ENCODE data around the gene SUCLA2.
"Not testable (repeated sequence)": the region's sequence is repeated elsewhere in the genome, so short reads cannot be mapped to it uniquely, and the experiment has no call there.

The SUCLA2 gene

DNA sequence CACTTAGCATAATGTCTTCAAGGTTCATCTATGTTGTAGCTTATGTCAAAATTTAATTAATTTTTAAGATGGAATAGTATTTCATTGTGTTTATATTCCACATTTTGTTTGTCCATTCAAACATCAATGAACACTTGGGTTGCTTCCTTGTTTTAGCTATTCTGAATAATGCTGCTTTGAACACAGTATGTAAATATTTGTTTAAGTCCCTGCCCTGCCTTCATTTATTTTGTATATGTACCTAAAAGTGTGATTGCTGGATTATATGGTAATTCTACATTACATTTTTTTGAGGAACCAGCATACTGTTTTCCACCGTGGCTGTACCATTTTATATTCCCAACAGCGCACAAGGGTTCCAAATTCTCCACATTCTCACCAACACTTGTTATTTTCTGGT is 17.6 kb upstream of the SUCLA2 start:
- Histone ChIP-seq H3K27ac (ENCODE audit: low read depth, low read length) (no peak overlapping the region), H3K9ac (ENCODE audit: low read length) (no peak overlapping the region), H3K4me1 (ENCODE audit: insufficient read depth, low read length) (no peaks in the 10 kb centered on the region), H3K36me3 (ENCODE audit: insufficient read depth, low read length) (no peaks in the 10 kb centered on the region), H3K27me3 (ENCODE audit: control insufficient read depth in 1 of 2, insufficient read depth in 2 of 2, low read length in 2 of 2) (no peaks in the 10 kb centered on the region), H3K9me3 (ENCODE audit: low read length) (no peaks in the 10 kb centered on the region), H3K4me3 (ENCODE audit: low read depth in 1 of 2, low read length in 2 of 2) (no peak overlapping the region)

DNA sequence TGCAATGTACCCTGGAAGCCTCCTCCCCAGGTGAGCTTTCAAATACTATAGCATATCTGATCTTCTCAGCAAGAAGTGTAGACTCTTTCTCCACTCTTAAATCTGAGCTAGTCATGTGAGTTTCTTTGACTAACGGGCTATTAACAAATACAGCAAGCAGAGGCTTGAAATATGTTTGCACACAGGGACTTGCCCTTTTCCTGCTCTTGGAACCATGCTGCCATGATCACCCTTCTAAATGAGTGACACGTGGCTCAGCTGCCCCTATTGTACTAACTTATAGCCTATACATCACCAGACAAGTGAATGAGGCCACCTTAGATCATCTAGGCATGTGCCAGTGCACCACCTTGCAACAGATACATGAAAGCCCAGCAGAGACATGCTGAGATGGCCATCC is 13.3 kb upstream of the SUCLA2 start:
- Histone ChIP-seq H3K4me3 (ENCODE audit: low read depth in 1 of 2, low read length in 2 of 2) (no peak overlapping the region), H3K9me3 (ENCODE audit: low read length) (no peaks in the 10 kb centered on the region)

DNA sequence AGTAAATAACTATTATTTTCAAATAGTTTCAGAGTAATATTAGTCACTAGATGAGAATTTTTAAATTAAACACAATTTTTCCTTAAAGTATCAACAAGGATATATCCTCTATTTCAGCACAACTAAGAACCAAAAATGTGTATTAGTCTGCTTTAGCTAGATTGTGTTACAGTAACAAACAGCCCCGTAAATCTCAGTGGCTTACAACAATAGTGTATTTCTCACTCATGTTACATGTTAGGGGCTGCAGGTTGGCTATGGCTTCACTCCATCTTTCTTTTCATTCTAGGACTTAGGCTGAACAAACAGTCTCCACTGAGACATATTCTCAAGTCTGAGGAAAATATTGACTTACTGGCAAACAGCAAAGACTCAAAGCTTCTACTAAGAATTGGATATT is 11.6 kb upstream of the SUCLA2 start:
- H3K9me3 ChIP-seq (ENCODE audit: low read length) = no peaks in the 10 kb centered on the region
- no peaks in the 10 kb centered on the region for H3K27me3 ChIP-seq (ENCODE audit: control insufficient read depth in 1 of 2, insufficient read depth in 2 of 2, low read length in 2 of 2)
- H3K4me1 ChIP-seq (ENCODE audit: insufficient read depth, low read length) = no peaks in the 10 kb centered on the region
- H3K27ac ChIP-seq (ENCODE audit: low read depth, low read length) = no peak overlapping the region
- no peak overlapping the region for H3K9ac ChIP-seq (ENCODE audit: low read length)
- no peak overlapping the region for H3K4me3 ChIP-seq (ENCODE audit: low read depth in 1 of 2, low read length in 2 of 2)
- H3K36me3 ChIP-seq (ENCODE audit: insufficient read depth, low read length) = no peaks in the 10 kb centered on the region

More for the DNA sequence above, 13.3 kb upstream of the SUCLA2 start:
- Histone ChIP-seq H3K4me1 (ENCODE audit: insufficient read depth, low read length) (no peaks in the 10 kb centered on the region), H3K9ac (ENCODE audit: low read length) (no peak overlapping the region), H3K27me3 (ENCODE audit: control insufficient read depth in 1 of 2, insufficient read depth in 2 of 2, low read length in 2 of 2) (no peaks in the 10 kb centered on the region), H3K36me3 (ENCODE audit: insufficient read depth, low read length) (no peaks in the 10 kb centered on the region), H3K27ac (ENCODE audit: low read depth, low read length) (no peak overlapping the region)

DNA sequence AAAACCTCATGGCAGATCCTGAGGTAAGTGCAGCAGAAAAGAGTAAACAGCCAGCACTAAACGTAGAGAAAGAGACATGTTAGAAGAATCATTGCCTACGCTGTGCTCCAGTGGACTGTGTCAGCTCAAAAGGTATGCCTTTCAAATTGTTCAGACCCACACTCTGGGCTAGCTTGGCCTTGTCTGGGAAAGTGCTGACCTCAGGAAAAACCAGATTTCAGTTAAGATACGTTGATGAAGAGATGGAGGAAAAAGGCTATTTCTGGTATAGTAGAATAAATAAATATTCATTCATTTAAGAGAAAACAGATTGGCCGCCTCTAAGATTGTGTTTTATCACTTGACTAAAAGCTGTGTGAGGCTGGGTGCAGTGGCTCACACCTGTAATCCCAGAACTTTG is 9.6 kb upstream of the SUCLA2 start:
- H3K9me3 ChIP-seq (ENCODE audit: low read length) = no peaks in the 10 kb centered on the region
- H3K4me1 ChIP-seq (ENCODE audit: insufficient read depth, low read length) = no peaks in the 10 kb centered on the region
- H3K36me3 ChIP-seq (ENCODE audit: insufficient read depth, low read length) = no peaks in the 10 kb centered on the region
- H3K9ac ChIP-seq (ENCODE audit: low read length) = no peak overlapping the region
- no peaks in the 10 kb centered on the region for H3K27me3 ChIP-seq (ENCODE audit: control insufficient read depth in 1 of 2, insufficient read depth in 2 of 2, low read length in 2 of 2)
- H3K4me3 ChIP-seq (ENCODE audit: low read depth in 1 of 2, low read length in 2 of 2) = no peak overlapping the region
- no peak overlapping the region for H3K27ac ChIP-seq (ENCODE audit: low read depth, low read length)

DNA sequence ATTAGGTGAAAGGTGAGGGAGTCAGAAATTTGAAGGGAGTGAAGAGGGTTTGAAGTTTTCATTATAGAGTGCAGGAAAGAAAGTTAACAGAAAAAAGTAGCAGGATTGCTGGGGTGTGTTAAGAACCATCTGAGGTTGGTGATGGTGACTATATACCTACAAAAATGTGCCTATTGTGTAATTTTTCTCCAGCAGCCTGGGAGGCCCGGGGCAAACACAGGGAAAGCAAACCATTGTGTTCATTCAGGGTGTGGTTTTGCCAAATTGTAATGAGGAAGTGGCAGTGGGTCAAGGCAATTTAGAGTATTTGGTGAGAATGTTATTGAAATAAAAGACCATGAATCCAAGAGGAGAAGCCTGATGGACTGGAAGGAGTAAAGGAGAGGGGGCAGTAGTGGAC is 8.2 kb upstream of the SUCLA2 start:
- Histone ChIP-seq H3K9ac (ENCODE audit: low read length) (no peak overlapping the region), H3K36me3 (ENCODE audit: insufficient read depth, low read length) (no peaks in the 10 kb centered on the region), H3K27me3 (ENCODE audit: control insufficient read depth in 1 of 2, insufficient read depth in 2 of 2, low read length in 2 of 2) (no peaks in the 10 kb centered on the region), H3K9me3 (ENCODE audit: low read length) (no peaks in the 10 kb centered on the region), H3K4me1 (ENCODE audit: insufficient read depth, low read length) (no peaks in the 10 kb centered on the region), H3K27ac (ENCODE audit: low read depth, low read length) (no peak overlapping the region), H3K4me3 (ENCODE audit: low read depth in 1 of 2, low read length in 2 of 2) (no peak overlapping the region)

DNA sequence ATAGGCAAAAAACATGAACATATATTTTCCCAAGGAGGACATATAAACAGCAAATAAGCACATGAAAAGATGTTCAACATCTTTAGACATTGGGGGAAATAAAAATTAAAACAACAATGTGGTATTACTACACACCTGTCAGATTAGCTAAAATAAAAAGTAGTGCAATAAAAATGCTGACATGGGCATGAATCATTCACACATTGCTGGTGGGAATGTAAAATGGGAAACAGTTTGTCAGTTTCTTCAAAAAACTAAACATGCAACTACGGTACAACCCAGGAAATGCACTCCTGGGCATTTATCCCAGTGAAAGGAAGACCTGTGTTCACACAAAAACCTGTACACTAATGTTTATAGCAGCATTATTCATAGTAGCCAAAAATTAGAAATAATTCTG is 5.3 kb upstream of the SUCLA2 start:
- H3K9ac ChIP-seq (ENCODE audit: low read length) = no peak overlapping the region
- H3K4me3 ChIP-seq (ENCODE audit: low read depth in 1 of 2, low read length in 2 of 2) = no peak overlapping the region
- no peaks in the 10 kb centered on the region for H3K27me3 ChIP-seq (ENCODE audit: control insufficient read depth in 1 of 2, insufficient read depth in 2 of 2, low read length in 2 of 2)
- no peaks in the 10 kb centered on the region for H3K36me3 ChIP-seq (ENCODE audit: insufficient read depth, low read length)
- peaks cover 7% of the 10 kb centered on the region for H3K4me1 ChIP-seq (ENCODE audit: insufficient read depth, low read length)
- H3K9me3 ChIP-seq (ENCODE audit: low read length) = no peaks in the 10 kb centered on the region
- H3K27ac ChIP-seq (ENCODE audit: low read depth, low read length) = no peak overlapping the region

DNA sequence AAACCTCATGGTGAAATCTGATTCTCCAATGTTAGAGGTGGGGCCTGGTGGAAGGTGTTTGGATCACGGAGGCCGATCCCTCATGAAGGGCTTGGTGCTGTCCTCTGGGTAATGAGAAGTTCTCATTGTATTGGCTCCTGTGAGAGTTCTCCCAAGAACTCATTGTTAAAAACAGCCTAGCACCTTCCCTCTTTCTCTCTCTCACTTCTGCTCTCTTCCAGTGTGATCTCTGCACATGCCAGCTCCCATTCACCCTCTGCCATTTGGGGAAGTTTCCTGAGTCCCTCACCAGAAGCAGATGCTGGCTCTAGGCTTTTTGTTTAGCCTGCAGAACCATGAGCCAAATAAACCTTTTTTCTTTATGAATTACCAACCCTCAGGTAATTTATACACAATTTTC is 3.1 kb upstream of the SUCLA2 start:
- H3K4me1 ChIP-seq (ENCODE audit: insufficient read depth, low read length) = peaks cover 8% of the 10 kb centered on the region
- no peaks in the 10 kb centered on the region for H3K27me3 ChIP-seq (ENCODE audit: control insufficient read depth in 1 of 2, insufficient read depth in 2 of 2, low read length in 2 of 2)
- no peaks in the 10 kb centered on the region for H3K9me3 ChIP-seq (ENCODE audit: low read length)
- H3K36me3 ChIP-seq (ENCODE audit: insufficient read depth, low read length) = no peaks in the 10 kb centered on the region
- no peak overlapping the region for H3K4me3 ChIP-seq (ENCODE audit: low read depth in 1 of 2, low read length in 2 of 2)
- no peak overlapping the region for H3K9ac ChIP-seq (ENCODE audit: low read length)
- H3K27ac ChIP-seq (ENCODE audit: low read depth, low read length) = no peak overlapping the region

DNA sequence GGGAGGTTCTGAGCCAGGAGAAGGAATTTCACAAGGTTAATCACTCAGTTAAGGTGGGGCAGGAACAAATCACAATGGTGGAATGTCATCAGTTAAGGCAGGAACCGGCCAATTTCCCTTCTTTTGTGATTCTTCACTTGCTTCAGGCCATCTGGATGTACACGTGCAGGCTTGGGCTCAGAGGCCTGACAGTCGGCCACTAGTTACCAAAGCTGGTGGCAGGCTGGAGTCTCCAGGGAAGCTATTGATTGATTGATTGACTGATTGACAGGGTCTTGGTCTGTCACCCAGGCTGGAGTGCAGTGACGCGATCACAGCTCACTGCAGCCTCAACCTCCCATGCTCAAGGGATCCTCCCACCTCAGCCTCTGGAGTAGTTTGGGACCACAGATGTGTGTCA is 926 bp upstream of the SUCLA2 start:
- not testable (repeated sequence) for H3K27me3 ChIP-seq (ENCODE audit: control insufficient read depth in 1 of 2, insufficient read depth in 2 of 2, low read length in 2 of 2); H3K27ac ChIP-seq (ENCODE audit: low read depth, low read length); H3K36me3 ChIP-seq (ENCODE audit: insufficient read depth, low read length); H3K9me3 ChIP-seq (ENCODE audit: low read length); H3K9ac ChIP-seq (ENCODE audit: low read length)
- Histone ChIP-seq H3K4me3 (ENCODE audit: low read depth in 1 of 2, low read length in 2 of 2) (peak overlapping the region in 1 of 2 donors; percentile 90), H3K4me1 (ENCODE audit: insufficient read depth, low read length) (peaks cover 12% of the 10 kb centered on the region)

DNA sequence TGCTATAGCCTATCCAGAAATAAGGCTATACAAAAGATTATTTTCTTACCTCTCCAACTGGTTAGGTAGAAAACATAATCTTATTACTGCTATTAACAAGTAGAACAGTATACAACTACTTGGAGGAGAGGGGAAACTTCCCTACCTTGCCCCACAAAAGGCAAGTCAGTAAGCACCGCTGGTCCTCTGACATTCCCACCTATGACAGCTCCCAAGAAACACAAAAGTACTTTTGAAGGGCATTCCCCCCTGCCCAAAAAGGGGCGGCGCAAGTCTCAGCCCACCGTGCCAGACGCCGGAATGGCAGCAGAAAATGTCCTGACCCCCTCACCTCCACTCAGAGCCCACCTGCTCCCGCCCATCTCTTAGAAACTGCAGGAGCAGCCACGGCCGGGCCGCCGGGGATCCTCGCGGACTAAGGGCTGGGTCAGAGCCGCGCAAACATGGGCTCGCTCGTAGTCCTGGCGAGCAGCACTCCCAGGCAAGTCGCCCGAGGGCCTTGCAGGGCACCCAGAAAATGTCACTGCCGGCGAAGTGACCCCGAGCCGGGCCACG is 437 bp downstream of the SUCLA2 start:
- no peaks in the 10 kb centered on the region for H3K36me3 ChIP-seq (ENCODE audit: insufficient read depth, low read length)
- H3K9ac ChIP-seq (ENCODE audit: low read length) = peak overlapping the region; percentile 81
- no peaks in the 10 kb centered on the region for H3K9me3 ChIP-seq (ENCODE audit: low read length)
- peaks cover 12% of the 10 kb centered on the region for H3K4me1 ChIP-seq (ENCODE audit: insufficient read depth, low read length)
- H3K27ac ChIP-seq (ENCODE audit: low read depth, low read length) = peak overlapping the region; percentile 91
- peak overlapping the region; percentile 90 to 96 for H3K4me3 ChIP-seq (ENCODE audit: low read depth in 1 of 2, low read length in 2 of 2)
- H3K27me3 ChIP-seq (ENCODE audit: control insufficient read depth in 1 of 2, insufficient read depth in 2 of 2, low read length in 2 of 2) = no peaks in the 10 kb centered on the region

DNA sequence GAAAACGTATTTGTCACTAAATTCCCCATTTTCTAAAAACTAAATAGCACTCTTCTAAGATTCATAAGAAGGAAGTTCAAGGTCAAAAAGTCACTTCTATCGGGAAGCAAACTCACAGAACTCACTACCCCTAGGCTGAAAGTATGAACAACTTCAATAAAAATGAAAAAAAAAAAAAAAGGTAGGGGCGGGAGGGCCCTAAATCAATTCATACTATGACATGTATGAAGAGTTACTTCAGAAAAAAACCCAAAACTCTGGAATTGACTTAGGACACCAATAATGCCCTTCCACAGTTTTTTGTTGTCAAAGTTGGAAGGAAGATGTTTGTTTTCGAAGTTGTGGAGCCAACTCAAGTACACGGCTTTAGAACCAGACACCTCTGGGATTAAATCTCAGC is 1.1 kb downstream of the SUCLA2 start:
- Histone ChIP-seq H3K9ac (ENCODE audit: low read length) (peak overlapping the region; percentile 81), H3K27me3 (ENCODE audit: control insufficient read depth in 1 of 2, insufficient read depth in 2 of 2, low read length in 2 of 2) (no peaks in the 10 kb centered on the region), H3K36me3 (ENCODE audit: insufficient read depth, low read length) (no peaks in the 10 kb centered on the region), H3K4me1 (ENCODE audit: insufficient read depth, low read length) (peaks cover 12% of the 10 kb centered on the region), H3K4me3 (ENCODE audit: low read depth in 1 of 2, low read length in 2 of 2) (peak overlapping the region; percentile 90 to 96), H3K9me3 (ENCODE audit: low read length) (no peaks in the 10 kb centered on the region), H3K27ac (ENCODE audit: low read depth, low read length) (no peak overlapping the region)

DNA sequence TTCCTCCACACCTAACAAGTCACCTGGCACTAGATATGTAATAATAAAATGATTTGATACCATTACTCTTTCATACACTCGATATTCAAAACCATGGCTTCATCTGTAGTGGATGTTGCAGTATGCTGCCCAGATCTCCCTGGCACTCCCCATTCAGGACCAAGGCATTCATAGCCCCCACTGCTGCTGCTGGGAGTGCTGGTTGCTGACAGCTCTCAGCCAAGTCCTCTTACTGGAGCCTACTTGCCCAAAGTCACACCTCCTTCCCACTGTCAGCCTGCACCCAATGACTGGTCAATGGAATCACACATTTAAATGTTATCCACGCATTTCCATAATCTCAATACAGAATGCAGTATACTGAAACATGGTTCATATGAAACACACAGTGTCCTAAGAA is 3.7 kb downstream of the SUCLA2 start:
- Histone ChIP-seq H3K4me3 (ENCODE audit: low read depth in 1 of 2, low read length in 2 of 2) (no peak overlapping the region), H3K27ac (ENCODE audit: low read depth, low read length) (no peak overlapping the region), H3K4me1 (ENCODE audit: insufficient read depth, low read length) (peaks cover 12% of the 10 kb centered on the region), H3K36me3 (ENCODE audit: insufficient read depth, low read length) (peaks cover 5% of the 10 kb centered on the region), H3K27me3 (ENCODE audit: control insufficient read depth in 1 of 2, insufficient read depth in 2 of 2, low read length in 2 of 2) (no peaks in the 10 kb centered on the region), H3K9me3 (ENCODE audit: low read length) (no peaks in the 10 kb centered on the region), H3K9ac (ENCODE audit: low read length) (no peak overlapping the region)

DNA sequence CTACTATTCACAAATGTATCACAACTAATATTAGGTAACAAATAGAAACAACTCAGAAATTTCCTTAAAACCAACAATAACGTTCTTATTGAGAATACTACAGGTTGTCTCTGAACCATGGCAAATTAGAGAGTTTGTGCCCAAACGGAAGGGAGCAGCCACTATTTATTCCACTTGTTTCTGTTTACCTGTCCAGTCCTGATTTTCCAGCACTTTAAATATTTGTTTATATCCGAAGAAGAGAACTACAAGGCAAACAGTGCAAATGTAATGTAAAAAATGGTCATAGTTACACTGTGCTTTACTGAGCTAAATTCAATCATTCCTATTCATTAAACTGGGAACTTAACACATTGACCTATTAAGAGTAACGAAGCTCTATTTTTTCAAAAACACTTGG is 9.2 kb downstream of the SUCLA2 start:
- no peaks in the 10 kb centered on the region for H3K27me3 ChIP-seq (ENCODE audit: control insufficient read depth in 1 of 2, insufficient read depth in 2 of 2, low read length in 2 of 2)
- H3K27ac ChIP-seq (ENCODE audit: low read depth, low read length) = no peak overlapping the region

More for the DNA sequence above, 9.2 kb downstream of the SUCLA2 start:
- Histone ChIP-seq H3K4me1 (ENCODE audit: insufficient read depth, low read length) (no peaks in the 10 kb centered on the region), H3K9ac (ENCODE audit: low read length) (no peak overlapping the region), H3K9me3 (ENCODE audit: low read length) (no peaks in the 10 kb centered on the region), H3K36me3 (ENCODE audit: insufficient read depth, low read length) (peaks cover 18% of the 10 kb centered on the region), H3K4me3 (ENCODE audit: low read depth in 1 of 2, low read length in 2 of 2) (no peak overlapping the region)
